HepG2 (cell line): ENCODE data around the gene INTS3. TPM values are rescaled to one million over a fixed set of nuclear protein-coding genes. Genes with fewer than 3 reads are reported as not detected.
A peak's percentile ranks its signal among the peaks of the same experiment; 100 is the strongest.

Source experiments
- ARNT2 ChIP-seq: sonication (generic); formaldehyde crosslinking; IDR thresholded peaks from 2 replicates; pipeline ENCODE4 v1.8.0; 2022; ENCODE audit warnings: mild to moderate bottlenecking, low read depth, missing genetic modification reagents, moderate library complexity
- ATF4 ChIP-seq, 2 experiments: fragments of 450-650 bp in 1 of 2; sonication (generic) in 1 of 2; formaldehyde crosslinking; IDR thresholded peaks; 2 replicates each; pipeline versions ENCODE4 v1.5.0 to v1.8.0; 2020 to 2022; ENCODE audit warnings: mild to moderate bottlenecking in 1 of 2, missing genetic modification reagents in 1 of 2
- CC2D1A ChIP-seq: sonication (generic); formaldehyde crosslinking; IDR thresholded peaks from 2 replicates; pipeline ENCODE4 v1.8.1; 2023; ENCODE audit warnings: mild to moderate bottlenecking, missing genetic modification reagents
- EP300 ChIP-seq, 3 experiments: sonication (generic) in 1 of 3; formaldehyde crosslinking in 1 of 3; IDR thresholded peaks; 2 replicates each; pipeline versions ENCODE4 v1.5.1 to v1.6.1; 2011 to 2020; ENCODE audit warnings: low read depth in 2 of 3, low read length in 2 of 3, borderline replicate concordance in 1 of 3, improper control_type of control experiment in 1 of 3, mild to moderate bottlenecking in 1 of 3, missing genetic modification reagents in 1 of 3, moderate library complexity in 1 of 3
- KDM1A ChIP-seq: IDR thresholded peaks from 2 replicates; pipeline ENCODE4 v1.6.1; 2016; ENCODE audit warnings: missing compliant biosample characterization
- MAFK ChIP-seq, 2 experiments: IDR thresholded peaks in 1 of 2; conservative IDR thresholded peaks in 1 of 2; 2 replicates each; pipeline ENCODE4 v1.6.1; 2011; ENCODE audit warnings: improper control_type of control experiment in 2 of 2, low read length in 2 of 2
- MAX ChIP-seq: IDR thresholded peaks from 2 replicates; pipeline ENCODE4 v1.6.1; 2012; ENCODE audit warnings: inconsistent platforms
- MED13 ChIP-seq: sonication (generic); formaldehyde crosslinking; IDR thresholded peaks from 2 replicates; pipeline ENCODE4 v1.5.0; 2020; ENCODE audit warnings: missing genetic modification reagents
- PHF20 ChIP-seq: sonication (generic); formaldehyde crosslinking; IDR thresholded peaks from 2 replicates; pipeline ENCODE4 v1.5.0; 2020; ENCODE audit warnings: mild to moderate bottlenecking, missing genetic modification reagents
- PTBP1 ChIP-seq: fragments of 200-400 bp; formaldehyde crosslinking; IDR thresholded peaks from 2 replicates; pipeline ENCODE4 v1.6.1; 2018; ENCODE audit warnings: low read length, low read depth; ENCODE audit not compliant: poor library complexity, severe bottlenecking
- RAD51 ChIP-seq: fragments of 450-650 bp; IDR thresholded peaks from 2 replicates; pipeline ENCODE4 v1.6.1; 2016; ENCODE audit warnings: borderline replicate concordance
- SETDB1 ChIP-seq: sonication (generic); formaldehyde crosslinking; IDR thresholded peaks from 2 replicates; pipeline ENCODE4 v1.5.1; 2020; ENCODE audit warnings: missing genetic modification reagents, mild to moderate bottlenecking, borderline replicate concordance
- SMAD1 ChIP-seq: sonication (generic); formaldehyde crosslinking; IDR thresholded peaks from 2 replicates; pipeline ENCODE4 v1.4.0; 2020; ENCODE audit warnings: missing genetic modification reagents, low read depth, mild to moderate bottlenecking, borderline replicate concordance
- SMAD9 ChIP-seq: sonication (generic); formaldehyde crosslinking; IDR thresholded peaks from 2 replicates; pipeline ENCODE4 v1.5.1; 2020; ENCODE audit warnings: mild to moderate bottlenecking, missing genetic modification reagents
- SP1 ChIP-seq, 2 experiments: fragments of 450-650 bp in 1 of 2; sonication (generic) in 1 of 2; formaldehyde crosslinking in 1 of 2; IDR thresholded peaks; 2 replicates each; pipeline versions ENCODE4 v1.4.0 to v1.6.1; 2016 to 2020; ENCODE audit warnings: missing genetic modification reagents in 1 of 2
- STAT5B ChIP-seq: sonication (generic); formaldehyde crosslinking; IDR thresholded peaks from 2 replicates; pipeline ENCODE4 v1.4.0; 2020; ENCODE audit warnings: missing genetic modification reagents
- TEAD3 ChIP-seq: optimal IDR thresholded peaks from 2 replicates; pipeline ENCODE3; 2016; ENCODE audit warnings: borderline replicate concordance
- ZFY ChIP-seq: sonication (generic); formaldehyde crosslinking; IDR thresholded peaks from 2 replicates; pipeline ENCODE4 v1.4.0; 2020; ENCODE audit warnings: missing genetic modification reagents
- ZMAT3 ChIP-seq: sonication (generic); formaldehyde crosslinking; conservative IDR thresholded peaks from 2 replicates; pipeline ENCODE4 v1.7.0; 2021; ENCODE audit warnings: missing genetic modification reagents
- ZNF136 ChIP-seq: sonication (generic); formaldehyde crosslinking; IDR thresholded peaks from 2 replicates; pipeline ENCODE4 v1.8.1; 2022; ENCODE audit warnings: low read depth, mild to moderate bottlenecking, moderate library complexity, missing genetic modification reagents
- ZNF30 ChIP-seq: sonication (generic); formaldehyde crosslinking; IDR thresholded peaks from 2 replicates; pipeline ENCODE4 v1.5.0; 2020; ENCODE audit warnings: mild to moderate bottlenecking, missing genetic modification reagents
- ZNF598 ChIP-seq: sonication (generic); formaldehyde crosslinking; IDR thresholded peaks from 2 replicates; pipeline ENCODE4 v1.5.1; 2020; ENCODE audit warnings: mild to moderate bottlenecking, missing genetic modification reagents, borderline replicate concordance
- ZNF615 ChIP-seq: sonication (generic); formaldehyde crosslinking; IDR thresholded peaks from 2 replicates; pipeline ENCODE4 v1.5.0; 2020; ENCODE audit warnings: mild to moderate bottlenecking, missing genetic modification reagents, borderline replicate concordance
- ZNF781 ChIP-seq: sonication (generic); formaldehyde crosslinking; IDR thresholded peaks from 2 replicates; pipeline ENCODE4 v1.5.1; 2020; ENCODE audit warnings: borderline replicate concordance, mild to moderate bottlenecking, missing genetic modification reagents; ENCODE audit errors: not compliant biosample characterization
- ZNF841 ChIP-seq: sonication (generic); formaldehyde crosslinking; IDR thresholded peaks from 2 replicates; pipeline ENCODE4 v1.8.1; 2023; ENCODE audit warnings: missing genetic modification reagents, borderline replicate concordance
- polyA plus RNA-seq, 8 experiments: library from polyadenylated mRNA; depleted of rRNA in 3 of 8; stranded (reverse) in 7 of 8; unstranded in 1 of 8; fragments of >200 nt; fragmentation: Illumina TruSeq in 4 of 8; extraction: Trizol in 4 of 8; gene quantifications; 2 replicates each; pipeline versions ENCODE4 v1.2.1 to v1.2.3, GENCODE V29; 2011 to 2016; ENCODE audit warnings: low read depth in 4 of 8, missing spikeins in 1 of 8, mixed read lengths in 1 of 8; ENCODE audit not compliant: insufficient read depth in 1 of 8
- total RNA-seq, 5 experiments: library from RNA; depleted of rRNA; stranded (reverse); fragments of >200 nt; fragmentation: Illumina TruSeq; extraction: Trizol; gene quantifications; 2 replicates each; pipeline ENCODE4 v1.2.3, GENCODE V29; 2016; ENCODE audit warnings: low read depth in 1 of 5
- TF ChIP-seq, protein P1 (sequence below): IDR thresholded peaks from 2 replicates; pipeline ENCODE4 v1.6.1; 2016; ENCODE audit warnings: low read depth, borderline replicate concordance
- TF ChIP-seq, protein P2 (sequence below): sonication (generic); formaldehyde crosslinking; IDR thresholded peaks from 2 replicates; pipeline ENCODE4 v1.5.1; 2020; ENCODE audit warnings: mild to moderate bottlenecking, missing genetic modification reagents, borderline replicate concordance

The INTS3 gene
- total and polyA plus RNA-seq, 2 of the 13 experiments (the other 11 are each of a cell fraction or from before 2014, with no cell fraction given) = 17.2 to 27.2 TPM

- TF ChIP-seq SETDB1 (no peak), SMAD9 (0 out of 2 replicates have a peak, but pooled peaks have one; percentile 78), MED13 (CRISPR knock-in tag) (no peak), CC2D1A (CRISPR knock-in tag) (0 out of 2 replicates have a peak, but pooled peaks have one; percentile 79), KDM1A (no peak), ATF4 (CRISPR knock-in tag; IDR thresholded peaks at IDR 0.05) (no peak), ZNF136 (CRISPR knock-in tag) (peak; percentile 98), ZMAT3 (no peak), ZNF30 (CRISPR knock-in tag) (no peak), ZNF781 (CRISPR knock-in tag) (peak; percentile 42), ARNT2 (peak; percentile 62; the same call in 1 of the 2 replicates), PTBP1 (no peak), EP300 (IDR thresholded peaks at IDR 0.05; ENCODE audit: low read depth in 2 of 2, low read length in 2 of 2) (no peak; a peak in 1 of 4 replicates), EP300 (CRISPR knock-in tag; IDR thresholded peaks at IDR 0.05; ENCODE audit: borderline replicate concordance) (no peak), SP1 (IDR thresholded peaks at IDR 0.05) (no peak), SP1 (CRISPR knock-in tag; IDR thresholded peaks at IDR 0.05) (no peak), MAFK (conservative IDR thresholded peaks at IDR 0.05 in 1 of 2, IDR thresholded peaks at IDR 0.05 in 1 of 2; ENCODE audit: low read length in 2 of 2) (no peak), ZNF841 (no peak), MAX (peak; percentile 76), PHF20 (CRISPR knock-in tag) (peak; percentile 74; the same call in 1 of the 2 replicates), STAT5B (CRISPR knock-in tag) (no peak), TEAD3 (CRISPR knock-in tag) (no peak), ZFY (CRISPR knock-in tag) (peak; percentile 86), ZNF598 (CRISPR knock-in tag) (peak; percentile 91; the same call in 1 of the 2 replicates), SMAD1 (CRISPR knock-in tag) (no peak), ZNF615 (CRISPR knock-in tag) (no peak), RAD51 (no peak)
- TF ChIP-seq, protein P1, sequence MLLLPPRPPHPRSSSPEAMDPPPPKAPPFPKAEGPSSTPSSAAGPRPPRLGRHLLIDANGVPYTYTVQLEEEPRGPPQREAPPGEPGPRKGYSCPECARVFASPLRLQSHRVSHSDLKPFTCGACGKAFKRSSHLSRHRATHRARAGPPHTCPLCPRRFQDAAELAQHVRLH (CRISPR knock-in tag) = no peak; the same call in 1 of the 2 replicates
- TF ChIP-seq, protein P2, sequence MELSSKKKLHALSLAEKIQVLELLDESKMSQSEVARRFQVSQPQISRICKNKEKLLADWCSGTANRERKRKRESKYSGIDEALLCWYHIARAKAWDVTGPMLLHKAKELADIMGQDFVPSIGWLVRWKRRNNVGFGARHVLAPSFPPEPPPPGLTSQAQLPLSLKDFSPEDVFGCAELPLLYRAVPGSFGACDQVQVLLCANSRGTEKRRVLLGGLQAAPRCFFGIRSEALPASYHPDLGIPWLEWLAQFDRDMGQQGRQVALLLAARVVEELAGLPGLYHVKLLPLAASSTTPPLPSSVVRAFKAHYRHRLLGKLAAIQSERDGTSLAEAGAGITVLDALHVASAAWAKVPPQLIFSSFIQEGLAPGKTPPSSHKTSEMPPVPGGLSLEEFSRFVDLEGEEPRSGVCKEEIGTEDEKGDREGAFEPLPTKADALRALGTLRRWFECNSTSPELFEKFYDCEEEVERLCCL = no peak
These were observed 55.7 kb downstream of the INTS3 start (continued) for GRCh38 chr1:153783233-153784190.
